Tongue (tissue), 2 donors: ENCODE data around the gene ACTA1. TPM values are rescaled to one million over a fixed set of nuclear protein-coding genes. Genes with fewer than 3 reads are reported as not detected.
"Not testable (repeated sequence)": the region's sequence is repeated elsewhere in the genome, so short reads cannot be mapped to it uniquely, and the experiment has no call there.

ENCODE experiments used
- DNase-seq: peaks from one replicate; pipeline ENCODE4 v3.0.0-alpha.2; 2015
- total RNA-seq: library from RNA; depleted of rRNA; stranded (reverse); fragments of >200 nt; gene quantifications from one replicate; pipeline ENCODE4 v1.2.3, GENCODE V29; 2014

The ACTA1 gene
- total RNA-seq, 1 donor from 2014 or later, result 4,424 TPM

DNA sequence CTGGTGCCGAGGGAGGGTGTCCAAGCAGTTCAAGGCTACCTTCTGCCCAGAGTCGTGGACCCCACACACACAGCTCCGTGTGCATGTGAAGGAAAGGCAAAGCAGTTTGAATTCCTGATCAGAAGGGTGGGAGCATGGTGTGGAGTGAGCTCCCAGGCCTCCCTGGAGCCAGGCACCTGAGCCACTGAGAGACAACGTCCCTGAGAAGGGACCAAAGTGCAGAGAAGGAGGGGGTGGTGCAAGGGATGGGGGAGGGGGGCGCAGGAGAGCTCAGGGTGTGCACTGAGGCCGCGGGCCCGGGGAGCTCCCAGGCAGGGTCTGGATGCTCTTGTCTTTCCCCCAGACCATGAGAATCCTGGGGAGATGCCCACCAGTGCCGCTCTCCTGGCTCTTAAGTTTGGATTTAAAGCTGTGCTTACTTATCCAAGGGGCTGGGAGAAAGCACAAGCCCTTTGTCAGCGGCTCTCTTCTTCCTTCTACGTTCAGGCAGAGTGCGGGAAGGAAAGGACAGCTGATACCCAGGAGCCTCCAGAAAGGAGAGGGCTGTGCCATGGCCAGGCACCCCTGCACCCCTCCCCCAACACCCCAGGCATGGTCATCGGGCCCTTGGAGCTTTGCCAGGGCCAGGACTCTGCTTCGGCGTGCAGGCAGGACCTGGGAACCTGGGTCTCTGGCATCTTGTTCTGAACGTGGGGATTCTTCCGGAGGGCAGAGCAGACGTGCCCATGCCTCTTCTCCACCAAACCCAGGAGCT is 24.1 kb downstream of the ACTA1 start:
- peak; percentile 60 for DNase-seq

- DNase-seq, result peak; percentile 87
These were observed 25.3 kb downstream of the ACTA1 start for GRCh38 chr1:229408458-229409037.

DNA sequence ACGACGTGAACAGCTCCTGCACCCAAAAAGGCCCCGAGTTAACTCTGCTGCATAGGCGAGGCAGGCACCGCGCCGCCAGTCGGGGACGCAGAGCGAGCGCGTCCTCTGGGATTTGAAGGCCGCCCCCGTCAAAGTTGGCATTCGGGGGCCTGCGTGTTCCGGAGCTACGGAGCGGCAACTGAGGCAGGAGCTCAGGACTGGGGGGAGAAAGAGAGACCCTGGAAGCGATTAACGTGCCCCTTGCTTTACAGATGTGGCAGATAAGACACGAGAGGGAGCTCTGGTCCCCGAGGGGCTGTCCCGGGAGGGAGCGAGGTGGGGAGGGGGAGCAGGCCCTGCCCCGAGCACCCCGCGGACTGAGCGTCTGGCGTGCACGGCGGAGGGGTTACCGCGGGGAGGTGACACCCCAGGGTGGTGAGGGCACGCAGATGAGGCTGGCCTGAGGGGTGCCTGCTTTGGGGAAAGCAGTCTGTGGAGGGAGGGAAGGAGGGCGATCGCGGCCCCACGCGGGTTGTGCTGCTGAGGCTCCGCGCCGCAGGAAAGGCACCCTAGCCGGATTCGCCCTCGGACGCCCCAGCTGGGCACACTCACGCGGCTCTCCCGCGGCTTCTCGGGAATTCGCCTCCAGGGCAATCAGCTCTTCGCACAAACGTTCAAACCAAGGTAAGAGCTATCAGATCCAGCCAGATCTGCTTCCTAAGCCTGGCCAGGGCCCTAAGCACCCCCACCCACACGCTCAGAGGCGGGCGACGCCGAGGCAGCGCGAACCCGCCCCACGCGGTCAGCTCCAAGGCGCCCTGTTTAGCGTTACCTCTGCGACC is 26.5 kb downstream of the ACTA1 start:
- peak; percentile 14 for DNase-seq

DNA sequence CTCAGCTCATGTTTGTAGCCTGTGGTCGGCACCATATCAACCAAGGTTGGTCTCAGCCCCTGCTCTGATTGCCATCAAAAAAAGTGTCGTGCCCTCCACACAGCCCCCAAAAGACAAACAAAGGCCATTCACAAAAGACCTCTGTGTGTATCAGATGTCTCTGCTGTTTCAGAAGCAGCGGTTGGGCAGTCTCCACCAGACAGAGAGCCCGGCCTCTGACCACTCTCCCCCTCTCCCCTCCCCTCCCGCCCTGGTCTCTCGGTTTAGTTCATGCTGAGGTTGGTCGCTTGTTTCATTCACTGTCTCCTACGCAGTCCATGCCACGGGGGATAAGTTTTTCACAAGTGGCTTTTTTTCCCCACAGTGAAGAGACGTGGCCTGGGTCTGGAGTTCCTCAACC is 27.1 kb downstream of the ACTA1 start:
- peak; percentile 40 for DNase-seq

- no peak for DNase-seq
These were observed 30.3 kb downstream of the ACTA1 start for GRCh38 chr1:229403573-229403972.

GRCh38 chr1:229402993-229403392 is 30.9 kb downstream of the ACTA1 start:
- DNase-seq, result no peak

GRCh38 chr1:229402329-229402728 is 31.6 kb downstream of the ACTA1 start:
- DNase-seq, result not testable (repeated sequence)

GRCh38 chr1:229397762-229398161 is 36.1 kb downstream of the ACTA1 start:
- DNase-seq, result no peak

GRCh38 chr1:229396585-229397206 is 37.2 kb downstream of the ACTA1 start:
- no peak for DNase-seq

DNA sequence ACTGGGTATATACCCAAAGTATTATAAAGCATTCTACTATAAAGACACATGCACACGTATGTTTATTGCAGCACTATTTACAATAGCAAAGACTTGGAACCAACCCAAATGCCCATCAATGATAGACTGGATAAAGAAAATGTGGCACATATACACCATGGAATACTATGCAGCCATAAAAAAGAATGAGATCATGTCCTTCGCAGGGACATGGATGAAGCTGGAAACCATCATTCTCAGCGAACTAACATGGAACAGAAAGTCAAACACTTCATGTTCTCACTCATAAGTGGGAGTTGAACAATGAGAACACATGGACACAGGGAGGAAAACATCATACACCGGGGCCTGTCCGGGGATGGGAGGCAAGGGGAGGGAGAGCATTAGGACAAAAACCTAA is 39.4 kb downstream of the ACTA1 start:
- not testable (repeated sequence) for DNase-seq

GRCh38 chr1:229392936-229393335 is 41.0 kb downstream of the ACTA1 start:
- DNase-seq, result no peak

DNA sequence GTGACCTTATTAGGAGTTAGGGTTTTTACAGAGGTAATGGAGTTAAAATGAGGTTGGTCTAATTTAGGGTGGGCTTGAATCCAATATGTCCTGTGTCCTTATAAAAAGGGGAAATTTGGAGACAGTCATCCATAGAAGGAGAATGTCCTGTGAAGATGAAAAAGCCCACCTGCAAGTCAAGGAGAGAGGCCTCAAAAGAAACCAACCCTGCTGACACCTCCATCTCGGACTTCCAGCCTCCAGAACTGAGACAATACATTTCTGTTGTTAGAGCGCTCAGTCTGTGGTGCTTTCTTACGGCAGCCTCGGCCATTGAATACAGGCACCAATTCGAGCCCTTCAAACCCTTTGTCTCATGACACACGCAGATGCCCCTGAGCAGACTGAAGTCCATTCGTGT is 43.8 kb downstream of the ACTA1 start:
- DNase-seq, result no peak

DNA sequence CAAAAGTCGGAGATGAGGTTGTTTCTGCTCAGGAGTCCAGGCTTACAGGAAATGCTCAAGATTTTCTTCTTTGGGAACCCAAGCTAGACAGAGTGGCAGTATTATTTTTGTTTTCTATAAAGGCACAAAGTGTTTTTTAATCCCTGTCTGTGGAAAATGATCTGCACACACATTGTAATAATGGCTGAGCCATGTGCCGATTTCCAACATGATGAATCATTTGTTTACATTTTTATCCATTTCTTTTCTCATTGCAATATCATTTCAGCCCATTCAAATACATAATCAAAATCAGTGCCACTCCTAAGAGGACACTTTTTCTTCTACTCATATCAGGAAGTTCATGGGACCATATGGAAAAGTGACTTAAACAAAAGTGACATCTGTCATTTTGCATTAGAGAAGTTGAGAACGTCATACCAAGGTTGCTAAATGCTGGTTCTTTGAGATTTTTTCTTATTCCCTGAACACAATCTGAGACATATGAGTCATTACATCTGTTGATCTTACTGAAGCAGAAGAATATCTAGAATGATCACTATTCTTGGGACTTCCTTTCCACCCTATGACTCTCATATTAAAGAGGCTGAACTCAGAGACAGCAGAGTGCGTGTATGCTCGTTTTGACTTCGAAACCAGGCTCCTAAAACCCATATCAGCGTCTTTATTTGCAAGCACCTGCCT is 44.9 kb downstream of the ACTA1 start:
- no peak for DNase-seq

DNA sequence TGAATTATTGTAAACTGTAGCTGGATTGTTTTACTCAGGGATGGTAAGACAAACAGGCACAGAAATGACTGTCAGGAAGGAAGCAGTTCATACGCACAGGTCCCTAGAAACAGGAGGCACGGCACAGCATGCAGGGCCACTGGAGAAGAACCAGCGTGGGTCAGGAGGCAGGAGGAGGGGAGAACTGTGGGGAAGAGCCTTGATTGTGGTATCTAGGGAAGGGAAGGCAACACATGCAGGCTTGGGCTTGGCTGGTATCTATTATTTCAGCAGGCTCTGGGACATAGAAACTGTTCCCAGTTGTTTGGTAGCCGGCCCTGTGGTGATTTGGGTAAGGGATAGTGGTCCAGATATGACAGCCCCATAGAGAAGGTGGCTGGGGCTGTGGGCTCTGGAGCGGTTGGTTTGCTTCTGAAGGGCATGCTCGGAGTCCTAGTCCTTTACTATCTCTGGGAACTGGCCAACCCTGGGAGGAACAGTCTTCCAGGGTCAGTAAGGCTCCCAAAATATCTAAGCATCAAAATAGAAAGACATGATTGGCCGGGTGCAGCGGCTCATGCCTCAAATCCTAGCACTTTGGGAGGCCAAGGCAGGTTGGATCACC is 47.9 kb downstream of the ACTA1 start:
- no peak for DNase-seq

DNA sequence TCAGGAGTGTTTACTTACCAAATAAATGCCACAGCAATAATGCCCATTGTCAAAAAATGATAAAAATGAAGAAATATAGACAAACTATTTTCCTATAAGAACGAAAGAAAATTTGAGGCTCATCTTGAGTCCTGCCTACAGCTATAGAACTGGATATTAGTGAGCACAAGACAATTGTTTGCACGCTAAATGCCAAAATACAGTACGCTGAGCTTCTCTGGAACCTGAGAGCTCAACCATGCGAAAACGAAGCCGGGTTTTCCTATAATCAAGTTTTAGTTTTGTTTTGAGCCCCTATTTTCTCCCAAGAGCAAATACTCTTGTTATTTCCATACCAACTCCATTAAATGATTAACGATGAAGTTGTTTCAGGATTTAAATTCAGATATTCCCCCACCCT is 49.1 kb downstream of the ACTA1 start:
- no peak for DNase-seq

GRCh38 chr1:229383961-229384360 is 49.9 kb downstream of the ACTA1 start:
- DNase-seq, result no peak

DNA sequence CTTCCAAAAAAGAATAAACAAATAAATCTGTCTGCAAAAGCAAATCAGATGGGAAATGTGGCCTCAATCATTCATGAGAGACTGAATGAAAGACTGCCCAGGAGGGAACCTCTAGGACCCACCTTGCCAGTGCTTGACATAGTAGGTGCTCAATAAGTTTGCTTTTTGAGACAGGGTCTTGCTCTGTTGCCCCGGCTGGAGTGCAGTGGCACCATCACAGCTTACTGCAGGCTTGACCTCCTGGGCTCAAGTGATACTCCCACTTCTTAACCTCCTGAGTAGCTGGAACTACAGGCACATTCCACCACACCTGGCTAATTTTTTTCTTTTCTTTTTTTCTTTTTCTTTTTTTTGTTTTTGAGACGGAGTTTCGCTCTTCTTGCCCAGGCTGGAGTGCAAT is 50.7 kb downstream of the ACTA1 start:
- no peak for DNase-seq
